Fibroblast of the aortic adventitia (primary cell): ENCODE results near the gene MEGF8. TPM values are rescaled to one million over a fixed set of nuclear protein-coding genes. Genes with fewer than 3 reads are reported as not detected.
A peak's percentile ranks its signal among the peaks of the same experiment; 100 is the strongest.

Source experiments
- DNase-seq: peaks from one replicate; pipeline ENCODE4 v3.0.0-alpha.2; 2010; ENCODE audit warnings: low read depth
- H3K4me3 ChIP-seq: 2 replicates; pipeline ENCODE4 v1.5.1; 2011; ENCODE audit warnings: low read depth, mild to moderate bottlenecking, control low read depth, low read length, moderate library complexity
- CTCF ChIP-seq: IDR thresholded peaks from 2 replicates; pipeline ENCODE4 v1.5.1; 2011; ENCODE audit warnings: mild to moderate bottlenecking, low read length, control low read depth, inconsistent platforms; ENCODE audit not compliant: insufficient read depth
- total RNA-seq: library from RNA; depleted of rRNA; stranded (reverse); fragments of >200 nt; gene quantifications from 2 replicates; pipeline ENCODE4 v1.2.3, GENCODE V29; 2012; ENCODE audit warnings: low replicate concordance

The MEGF8 gene
- total RNA-seq, 1 donor: 20.0 TPM

GRCh38 chr19:42324655-42325307, 654 bp upstream of the MEGF8 start:
- H3K4me3 ChIP-seq: no peak overlapping the region
- no peak for TF ChIP-seq CTCF
- DNase-seq: no peak

- no peak for DNase-seq
- no peak for TF ChIP-seq CTCF
- H3K4me3 ChIP-seq: peak overlapping the region; percentile 86
These were observed 699 bp downstream of the MEGF8 start for GRCh38 chr19:42325896-42326771.

GRCh38 chr19:42326969-42327368, 1.5 kb downstream of the MEGF8 start:
- DNase-seq: no peak
- TF ChIP-seq CTCF: no peak
- peak overlapping the region; percentile 32 for H3K4me3 ChIP-seq

- DNase-seq: no peak
- no peak for TF ChIP-seq CTCF
- H3K4me3 ChIP-seq: peak overlapping the region; percentile 10
These were observed 1.9 kb downstream of the MEGF8 start for GRCh38 chr19:42327381-42327780.

GRCh38 chr19:42328106-42328505, 2.7 kb downstream of the MEGF8 start:
- no peak for TF ChIP-seq CTCF
- no peak overlapping the region for H3K4me3 ChIP-seq
- no peak for DNase-seq

GRCh38 chr19:42328854-42329253, 3.4 kb downstream of the MEGF8 start:
- DNase-seq: no peak
- no peak for TF ChIP-seq CTCF
- no peak overlapping the region for H3K4me3 ChIP-seq
